Measurements from ENCODE around the gene LMNB1.

DNA sequence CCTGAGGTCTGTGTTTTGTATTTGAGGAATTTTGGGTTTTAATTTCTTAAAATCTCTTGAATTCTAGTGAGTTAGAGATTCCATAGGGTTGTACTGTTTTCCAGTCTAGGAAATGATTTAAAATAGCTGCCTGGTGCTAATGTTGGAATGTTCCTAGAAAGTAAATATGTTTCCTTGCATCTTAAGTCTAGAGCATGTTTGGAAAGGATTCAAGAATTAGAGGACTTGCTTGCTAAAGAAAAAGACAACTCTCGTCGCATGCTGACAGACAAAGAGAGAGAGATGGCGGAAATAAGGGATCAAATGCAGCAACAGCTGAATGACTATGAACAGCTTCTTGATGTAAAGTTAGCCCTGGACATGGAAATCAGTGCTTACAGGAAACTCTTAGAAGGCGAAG, 41.8 kb downstream of the LMNB1 start:
- TF ChIP-seq, protein P1, sequence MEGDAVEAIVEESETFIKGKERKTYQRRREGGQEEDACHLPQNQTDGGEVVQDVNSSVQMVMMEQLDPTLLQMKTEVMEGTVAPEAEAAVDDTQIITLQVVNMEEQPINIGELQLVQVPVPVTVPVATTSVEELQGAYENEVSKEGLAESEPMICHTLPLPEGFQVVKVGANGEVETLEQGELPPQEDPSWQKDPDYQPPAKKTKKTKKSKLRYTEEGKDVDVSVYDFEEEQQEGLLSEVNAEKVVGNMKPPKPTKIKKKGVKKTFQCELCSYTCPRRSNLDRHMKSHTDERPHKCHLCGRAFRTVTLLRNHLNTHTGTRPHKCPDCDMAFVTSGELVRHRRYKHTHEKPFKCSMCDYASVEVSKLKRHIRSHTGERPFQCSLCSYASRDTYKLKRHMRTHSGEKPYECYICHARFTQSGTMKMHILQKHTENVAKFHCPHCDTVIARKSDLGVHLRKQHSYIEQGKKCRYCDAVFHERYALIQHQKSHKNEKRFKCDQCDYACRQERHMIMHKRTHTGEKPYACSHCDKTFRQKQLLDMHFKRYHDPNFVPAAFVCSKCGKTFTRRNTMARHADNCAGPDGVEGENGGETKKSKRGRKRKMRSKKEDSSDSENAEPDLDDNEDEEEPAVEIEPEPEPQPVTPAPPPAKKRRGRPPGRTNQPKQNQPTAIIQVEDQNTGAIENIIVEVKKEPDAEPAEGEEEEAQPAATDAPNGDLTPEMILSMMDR (conservative IDR thresholded peaks at IDR 0.05; ENCODE audit: low read depth in 2 of 2), result no peak
- TF ChIP-seq EZH2 (IDR thresholded peaks at IDR 0.05; ENCODE audit: low read depth, unreplicated experiment), result no peak
- TF ChIP-seq, protein P2, sequence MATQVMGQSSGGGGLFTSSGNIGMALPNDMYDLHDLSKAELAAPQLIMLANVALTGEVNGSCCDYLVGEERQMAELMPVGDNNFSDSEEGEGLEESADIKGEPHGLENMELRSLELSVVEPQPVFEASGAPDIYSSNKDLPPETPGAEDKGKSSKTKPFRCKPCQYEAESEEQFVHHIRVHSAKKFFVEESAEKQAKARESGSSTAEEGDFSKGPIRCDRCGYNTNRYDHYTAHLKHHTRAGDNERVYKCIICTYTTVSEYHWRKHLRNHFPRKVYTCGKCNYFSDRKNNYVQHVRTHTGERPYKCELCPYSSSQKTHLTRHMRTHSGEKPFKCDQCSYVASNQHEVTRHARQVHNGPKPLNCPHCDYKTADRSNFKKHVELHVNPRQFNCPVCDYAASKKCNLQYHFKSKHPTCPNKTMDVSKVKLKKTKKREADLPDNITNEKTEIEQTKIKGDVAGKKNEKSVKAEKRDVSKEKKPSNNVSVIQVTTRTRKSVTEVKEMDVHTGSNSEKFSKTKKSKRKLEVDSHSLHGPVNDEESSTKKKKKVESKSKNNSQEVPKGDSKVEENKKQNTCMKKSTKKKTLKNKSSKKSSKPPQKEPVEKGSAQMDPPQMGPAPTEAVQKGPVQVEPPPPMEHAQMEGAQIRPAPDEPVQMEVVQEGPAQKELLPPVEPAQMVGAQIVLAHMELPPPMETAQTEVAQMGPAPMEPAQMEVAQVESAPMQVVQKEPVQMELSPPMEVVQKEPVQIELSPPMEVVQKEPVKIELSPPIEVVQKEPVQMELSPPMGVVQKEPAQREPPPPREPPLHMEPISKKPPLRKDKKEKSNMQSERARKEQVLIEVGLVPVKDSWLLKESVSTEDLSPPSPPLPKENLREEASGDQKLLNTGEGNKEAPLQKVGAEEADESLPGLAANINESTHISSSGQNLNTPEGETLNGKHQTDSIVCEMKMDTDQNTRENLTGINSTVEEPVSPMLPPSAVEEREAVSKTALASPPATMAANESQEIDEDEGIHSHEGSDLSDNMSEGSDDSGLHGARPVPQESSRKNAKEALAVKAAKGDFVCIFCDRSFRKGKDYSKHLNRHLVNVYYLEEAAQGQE (IDR thresholded peaks at IDR 0.05; ENCODE audit: unreplicated experiment), result no peak
- TF ChIP-seq EZH2phosphoT487 (IDR thresholded peaks at IDR 0.05; ENCODE audit: unreplicated experiment), result no peak
- TF ChIP-seq STAT1 (IDR thresholded peaks at IDR 0.05; ENCODE audit: unreplicated experiment), result no peak
- TF ChIP-seq CREB1 (CRISPR knock-in tag; IDR thresholded peaks at IDR 0.05; ENCODE audit: low read depth), result no peak
- no peak for TF ChIP-seq POLR2AphosphoS5 (IDR thresholded peaks at IDR 0.05; ENCODE audit: low read depth)

Data from GM23338 (cell line).